ENCODE data around the gene ZFP82.

Gene ZFP82

GRCh38 chr19:36373638-36374156 lies 44.7 kb downstream of the ZFP82 start:
- no peak for DNase-seq (ENCODE audit: low read depth, low spot score)

GRCh38 chr19:36371886-36372285 lies 46.6 kb downstream of the ZFP82 start:
- DNase-seq (ENCODE audit: low read depth, low spot score) = no peak

GRCh38 chr19:36363845-36364244 lies 54.6 kb downstream of the ZFP82 start:
- no peak for DNase-seq (ENCODE audit: low read depth, low spot score)
